Measurements from ENCODE around the gene ADAM22.

Gene ADAM22

GRCh38 chr7:88106434-88106833 lies 172.4 kb downstream of the ADAM22 start:
- Histone ChIP-seq H3K18ac (ENCODE audit: low read length) (no peak overlapping the region), H3K4me1 (ENCODE audit: control insufficient read depth in 1 of 2, insufficient read depth in 2 of 2, low read length in 2 of 2) (no peaks in the 10 kb centered on the region), H3K79me2 (ENCODE audit: control insufficient read depth, insufficient read depth, low read length, poor library complexity) (no peaks in the 10 kb centered on the region), H3K4me2 (ENCODE audit: low read length) (no peak overlapping the region), H3K27ac (ENCODE audit: low read depth, low read length) (no peak overlapping the region), H3K9me3 (ENCODE audit: insufficient read depth, low read depth, low read length) (no peaks in the 10 kb centered on the region), H2AK5ac (ENCODE audit: low read length) (no peak overlapping the region), H4K91ac (ENCODE audit: low read depth, low read length) (no peak overlapping the region), H3K9ac (ENCODE audit: low read length) (no peak overlapping the region), H2BK5ac (ENCODE audit: low read depth, low read length, poor library complexity) (no peak overlapping the region), H3K36me3 (ENCODE audit: control insufficient read depth in 1 of 2, insufficient read depth in 2 of 2, low read length in 2 of 2) (no peaks in the 10 kb centered on the region), H3K27me3 (ENCODE audit: insufficient read depth, low read length) (no peaks in the 10 kb centered on the region), H2BK12ac (ENCODE audit: low read length) (no peak overlapping the region), H3K23ac (ENCODE audit: low read length) (no peak overlapping the region), H4K8ac (ENCODE audit: low read depth, low read length) (no peak overlapping the region), H3K79me1 (ENCODE audit: low read length) (no peaks in the 10 kb centered on the region), H2AFZ (ENCODE audit: insufficient read depth, low read length, poor library complexity) (no peak overlapping the region), H3K14ac (ENCODE audit: low read length) (no peak overlapping the region), H4K12ac (ENCODE audit: low read depth, low read length) (no peak overlapping the region), H2BK120ac (ENCODE audit: insufficient read depth, low read length, poor library complexity) (no peak overlapping the region), H3K4me3 (ENCODE audit: low read depth, low read length) (no peak overlapping the region), H3K4ac (ENCODE audit: low read depth, low read length) (no peak overlapping the region)
- DNase-seq = no peak
- WGBS (ENCODE audit: extremely low coverage, insufficient coverage, insufficient read length) = no CpG with 5 or more reads among the region's 4 CpGs

- Histone ChIP-seq H4K91ac (ENCODE audit: low read depth, low read length) (no peak overlapping the region), H2BK120ac (ENCODE audit: insufficient read depth, low read length, poor library complexity) (no peak overlapping the region), H3K9ac (ENCODE audit: low read length) (no peak overlapping the region), H3K4me1 (ENCODE audit: control insufficient read depth in 1 of 2, insufficient read depth in 2 of 2, low read length in 2 of 2) (peaks cover 0 to 2% of the 10 kb centered on the region in 2 experiments), H3K14ac (ENCODE audit: low read length) (no peak overlapping the region), H3K23ac (ENCODE audit: low read length) (no peak overlapping the region), H3K4ac (ENCODE audit: low read depth, low read length) (no peak overlapping the region), H2AK5ac (ENCODE audit: low read length) (no peak overlapping the region), H3K27ac (ENCODE audit: low read depth, low read length) (no peak overlapping the region), H4K12ac (ENCODE audit: low read depth, low read length) (no peak overlapping the region), H3K4me3 (ENCODE audit: low read depth, low read length) (no peak overlapping the region), H3K27me3 (ENCODE audit: insufficient read depth, low read length) (no peaks in the 10 kb centered on the region), H2BK5ac (ENCODE audit: low read depth, low read length, poor library complexity) (no peak overlapping the region), H3K79me1 (ENCODE audit: low read length) (no peaks in the 10 kb centered on the region), H3K79me2 (ENCODE audit: control insufficient read depth, insufficient read depth, low read length, poor library complexity) (no peaks in the 10 kb centered on the region), H2BK12ac (ENCODE audit: low read length) (no peak overlapping the region), H3K36me3 (ENCODE audit: control insufficient read depth in 1 of 2, insufficient read depth in 2 of 2, low read length in 2 of 2) (no peaks in the 10 kb centered on the region), H2AFZ (ENCODE audit: insufficient read depth, low read length, poor library complexity) (no peak overlapping the region), H4K8ac (ENCODE audit: low read depth, low read length) (no peak overlapping the region), H3K9me3 (ENCODE audit: insufficient read depth, low read depth, low read length) (no peaks in the 10 kb centered on the region), H3K4me2 (ENCODE audit: low read length) (no peak overlapping the region), H3K18ac (ENCODE audit: low read length) (no peak overlapping the region)
- no peak for DNase-seq
- no CpG with 5 or more reads among the region's 3 CpGs for WGBS (ENCODE audit: extremely low coverage, insufficient coverage, insufficient read length)
These were observed 175.6 kb downstream of the ADAM22 start for GRCh38 chr7:88109612-88110011.

DNA sequence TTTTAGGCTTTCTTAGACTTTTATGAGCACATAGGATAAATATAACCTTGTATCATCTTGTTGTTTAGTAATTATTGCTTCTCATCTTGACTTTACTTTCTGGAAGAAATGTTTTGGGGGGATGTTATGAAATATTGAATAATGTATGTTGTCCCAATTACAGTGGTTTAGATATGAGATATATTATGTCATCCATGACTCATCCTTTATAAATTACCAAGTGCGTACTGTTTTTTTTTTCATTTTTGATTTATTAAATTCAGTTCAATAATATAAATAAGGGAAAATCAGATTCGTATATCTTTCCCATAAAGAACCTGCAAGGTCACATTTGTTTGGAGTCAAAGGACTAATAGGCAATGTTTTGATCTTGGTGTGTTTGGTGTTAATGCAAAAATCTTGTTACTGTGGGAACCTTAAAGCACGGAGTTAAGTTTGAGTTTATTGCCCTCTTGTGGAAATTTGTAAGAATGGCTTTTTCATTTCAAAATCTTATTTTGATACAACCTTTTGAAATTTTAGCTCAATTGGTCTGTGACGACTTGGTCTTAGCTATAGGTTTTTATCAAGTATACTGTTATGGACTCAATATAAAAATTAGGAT lies 177.2 kb downstream of the ADAM22 start:
- no peak overlapping the region for H3K23ac ChIP-seq (ENCODE audit: low read length)
- WGBS (ENCODE audit: extremely low coverage, insufficient coverage, insufficient read length) = no CpG with 5 or more reads among the region's 4 CpGs
- H4K12ac ChIP-seq (ENCODE audit: low read depth, low read length) = no peak overlapping the region
- no peak overlapping the region for H4K8ac ChIP-seq (ENCODE audit: low read depth, low read length)
- no peak overlapping the region for H2BK12ac ChIP-seq (ENCODE audit: low read length)
- DNase-seq = peak in 1 of 2 donors; percentile 67
- no peak overlapping the region for H2BK5ac ChIP-seq (ENCODE audit: low read depth, low read length, poor library complexity)
- no peaks in the 10 kb centered on the region for H3K36me3 ChIP-seq (ENCODE audit: control insufficient read depth in 1 of 2, insufficient read depth in 2 of 2, low read length in 2 of 2)
- H3K79me1 ChIP-seq (ENCODE audit: low read length) = no peaks in the 10 kb centered on the region
- H2AK5ac ChIP-seq (ENCODE audit: low read length) = no peak overlapping the region
- H3K4ac ChIP-seq (ENCODE audit: low read depth, low read length) = no peak overlapping the region
- H3K9ac ChIP-seq (ENCODE audit: low read length) = no peak overlapping the region
- no peaks in the 10 kb centered on the region for H3K9me3 ChIP-seq (ENCODE audit: insufficient read depth, low read depth, low read length)
- H3K27ac ChIP-seq (ENCODE audit: low read depth, low read length) = no peak overlapping the region
- H2AFZ ChIP-seq (ENCODE audit: insufficient read depth, low read length, poor library complexity) = no peak overlapping the region
- no peaks in the 10 kb centered on the region for H3K27me3 ChIP-seq (ENCODE audit: insufficient read depth, low read length)
- H2BK120ac ChIP-seq (ENCODE audit: insufficient read depth, low read length, poor library complexity) = no peak overlapping the region
- no peak overlapping the region for H3K14ac ChIP-seq (ENCODE audit: low read length)
- H4K91ac ChIP-seq (ENCODE audit: low read depth, low read length) = no peak overlapping the region
- H3K4me1 ChIP-seq (ENCODE audit: control insufficient read depth in 1 of 2, insufficient read depth in 2 of 2, low read length in 2 of 2) = peaks cover 0 to 2% of the 10 kb centered on the region in 2 experiments
- no peak overlapping the region for H3K18ac ChIP-seq (ENCODE audit: low read length)
- H3K4me2 ChIP-seq (ENCODE audit: low read length) = no peak overlapping the region
- no peaks in the 10 kb centered on the region for H3K79me2 ChIP-seq (ENCODE audit: control insufficient read depth, insufficient read depth, low read length, poor library complexity)
- no peak overlapping the region for H3K4me3 ChIP-seq (ENCODE audit: low read depth, low read length)

GRCh38 chr7:88111954-88112471 lies 178.0 kb downstream of the ADAM22 start:
- Histone ChIP-seq H4K8ac (ENCODE audit: low read depth, low read length) (no peak overlapping the region), H3K18ac (ENCODE audit: low read length) (no peak overlapping the region), H2BK12ac (ENCODE audit: low read length) (no peak overlapping the region), H3K4ac (ENCODE audit: low read depth, low read length) (no peak overlapping the region), H3K4me2 (ENCODE audit: low read length) (no peak overlapping the region), H3K14ac (ENCODE audit: low read length) (no peak overlapping the region), H3K36me3 (ENCODE audit: control insufficient read depth in 1 of 2, insufficient read depth in 2 of 2, low read length in 2 of 2) (no peaks in the 10 kb centered on the region), H3K79me2 (ENCODE audit: control insufficient read depth, insufficient read depth, low read length, poor library complexity) (no peaks in the 10 kb centered on the region), H3K9me3 (ENCODE audit: insufficient read depth, low read depth, low read length) (no peaks in the 10 kb centered on the region), H4K12ac (ENCODE audit: low read depth, low read length) (no peak overlapping the region), H2BK5ac (ENCODE audit: low read depth, low read length, poor library complexity) (no peak overlapping the region), H3K4me1 (ENCODE audit: control insufficient read depth in 1 of 2, insufficient read depth in 2 of 2, low read length in 2 of 2) (peaks cover 0 to 2% of the 10 kb centered on the region in 2 experiments), H3K9ac (ENCODE audit: low read length) (no peak overlapping the region), H3K27ac (ENCODE audit: low read depth, low read length) (no peak overlapping the region), H3K23ac (ENCODE audit: low read length) (no peak overlapping the region), H2AFZ (ENCODE audit: insufficient read depth, low read length, poor library complexity) (no peak overlapping the region), H3K79me1 (ENCODE audit: low read length) (no peaks in the 10 kb centered on the region), H3K27me3 (ENCODE audit: insufficient read depth, low read length) (no peaks in the 10 kb centered on the region), H2AK5ac (ENCODE audit: low read length) (no peak overlapping the region), H4K91ac (ENCODE audit: low read depth, low read length) (no peak overlapping the region), H2BK120ac (ENCODE audit: insufficient read depth, low read length, poor library complexity) (no peak overlapping the region), H3K4me3 (ENCODE audit: low read depth, low read length) (no peak overlapping the region)
- no CpG with 5 or more reads among the region's 2 CpGs for WGBS (ENCODE audit: extremely low coverage, insufficient coverage, insufficient read length)
- no peak for DNase-seq
